Lower leg skin (tissue), 4 donors: ENCODE results near the gene CAB39. TPM values are rescaled to one million over a fixed set of nuclear protein-coding genes. Genes with fewer than 3 reads are reported as not detected.

Experiments used
- DNase-seq, 2 donors: peaks; one replicate each; pipeline ENCODE4 v3.0.0-alpha.2; 2019; ENCODE audit warnings: low spot score in 2 of 2
- H3K4me3 ChIP-seq: fragments of 200-600 bp; sonication (generic); 2 replicates; pipeline ENCODE4 v1.5.1; 2017; ENCODE audit warnings: mild to moderate bottlenecking, low read depth; ENCODE audit not compliant: poor library complexity, severe bottlenecking
- POLR2A ChIP-seq, 2 donors: fragments of 450-650 bp; IDR thresholded peaks; one replicate each; pipeline ENCODE4 v1.6.1; 2016 to 2017; ENCODE audit warnings: antibody characterized with exemption in 2 of 2, mild to moderate bottlenecking in 1 of 2, moderate library complexity in 1 of 2
- WGBS, 2 donors: methylation state at CpG; one replicate each; pipeline ENCODE4 v1.1.5; 2018; 5-methylcytosine and 5-hydroxymethylcytosine counted together
- intact Hi-C: fragments of 100-400 bp; cut with DNase I; formaldehyde crosslinking; loops from one replicate; pipeline ENCODE4 v1.15.0; 2023; ENCODE audit warnings: low total_unique reads
- total RNA-seq, 4 donors: library from RNA; depleted of rRNA; stranded (reverse); fragments of >200 nt; gene quantifications; one replicate each; pipeline ENCODE4 v1.1.0, GENCODE V29; 2016
- TF ChIP-seq, protein P1 (sequence below), 3 donors: fragments of 450-650 bp; IDR thresholded peaks; one replicate each; pipeline ENCODE4 v1.5.1; 2016; ENCODE audit warnings: antibody characterized with exemption in 3 of 3, mild to moderate bottlenecking in 3 of 3, moderate library complexity in 2 of 3

CAB39 gene
- total RNA-seq, 4 donors from 2014 or later = 65.5 to 74.7 (median 70.4) TPM

DNA sequence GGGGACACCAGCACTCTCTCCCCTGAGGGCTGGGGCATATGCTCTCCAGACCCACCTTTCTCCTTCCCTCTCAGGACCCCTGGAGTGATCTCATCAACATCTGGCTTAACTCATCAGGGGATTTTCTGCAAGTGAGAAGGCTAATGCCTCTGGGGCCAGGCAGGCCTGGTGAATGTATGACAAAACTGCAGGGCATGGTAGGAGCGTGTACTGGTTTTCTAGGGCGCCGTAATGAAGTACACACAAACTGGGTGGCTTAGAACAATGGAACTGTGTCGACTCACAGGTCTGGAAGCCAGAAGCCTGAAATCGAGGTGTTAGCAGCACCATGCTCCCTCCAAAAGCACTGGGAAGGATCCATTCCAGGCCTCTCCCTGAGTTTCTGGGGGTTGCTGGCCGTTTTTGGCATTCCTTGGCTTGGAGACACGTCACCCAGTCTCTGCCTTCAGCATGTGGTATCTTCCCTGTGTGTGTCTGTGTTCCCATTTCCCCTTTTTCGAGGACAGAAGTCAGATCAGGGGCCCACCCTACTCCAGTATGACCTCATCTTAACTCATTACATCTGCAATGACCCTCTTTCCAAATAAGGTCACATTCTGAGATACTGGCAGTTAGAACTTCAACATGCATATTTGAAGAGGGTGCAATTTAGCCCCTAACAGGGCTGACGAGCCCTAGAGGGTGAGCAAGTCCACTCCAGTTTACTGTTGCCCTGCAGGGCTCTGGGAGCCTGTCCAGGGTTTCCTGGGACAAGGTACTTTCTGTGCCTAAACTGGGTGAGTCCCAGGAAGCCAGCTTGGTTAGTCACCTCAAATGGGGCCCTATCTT lies 45.5 kb upstream of the CAB39 start:
- TF ChIP-seq POLR2A (IDR thresholded peaks at IDR 0.05) = no peak
- TF ChIP-seq, protein P1, sequence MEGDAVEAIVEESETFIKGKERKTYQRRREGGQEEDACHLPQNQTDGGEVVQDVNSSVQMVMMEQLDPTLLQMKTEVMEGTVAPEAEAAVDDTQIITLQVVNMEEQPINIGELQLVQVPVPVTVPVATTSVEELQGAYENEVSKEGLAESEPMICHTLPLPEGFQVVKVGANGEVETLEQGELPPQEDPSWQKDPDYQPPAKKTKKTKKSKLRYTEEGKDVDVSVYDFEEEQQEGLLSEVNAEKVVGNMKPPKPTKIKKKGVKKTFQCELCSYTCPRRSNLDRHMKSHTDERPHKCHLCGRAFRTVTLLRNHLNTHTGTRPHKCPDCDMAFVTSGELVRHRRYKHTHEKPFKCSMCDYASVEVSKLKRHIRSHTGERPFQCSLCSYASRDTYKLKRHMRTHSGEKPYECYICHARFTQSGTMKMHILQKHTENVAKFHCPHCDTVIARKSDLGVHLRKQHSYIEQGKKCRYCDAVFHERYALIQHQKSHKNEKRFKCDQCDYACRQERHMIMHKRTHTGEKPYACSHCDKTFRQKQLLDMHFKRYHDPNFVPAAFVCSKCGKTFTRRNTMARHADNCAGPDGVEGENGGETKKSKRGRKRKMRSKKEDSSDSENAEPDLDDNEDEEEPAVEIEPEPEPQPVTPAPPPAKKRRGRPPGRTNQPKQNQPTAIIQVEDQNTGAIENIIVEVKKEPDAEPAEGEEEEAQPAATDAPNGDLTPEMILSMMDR (IDR thresholded peaks at IDR 0.05) = no peak
- no peak for DNase-seq
- intact Hi-C loops = no loop called here
- 51 to 57% methylated on average over 9 of the region's 9 CpGs for WGBS, 2 donors
- no peak overlapping the region for H3K4me3 ChIP-seq

DNA sequence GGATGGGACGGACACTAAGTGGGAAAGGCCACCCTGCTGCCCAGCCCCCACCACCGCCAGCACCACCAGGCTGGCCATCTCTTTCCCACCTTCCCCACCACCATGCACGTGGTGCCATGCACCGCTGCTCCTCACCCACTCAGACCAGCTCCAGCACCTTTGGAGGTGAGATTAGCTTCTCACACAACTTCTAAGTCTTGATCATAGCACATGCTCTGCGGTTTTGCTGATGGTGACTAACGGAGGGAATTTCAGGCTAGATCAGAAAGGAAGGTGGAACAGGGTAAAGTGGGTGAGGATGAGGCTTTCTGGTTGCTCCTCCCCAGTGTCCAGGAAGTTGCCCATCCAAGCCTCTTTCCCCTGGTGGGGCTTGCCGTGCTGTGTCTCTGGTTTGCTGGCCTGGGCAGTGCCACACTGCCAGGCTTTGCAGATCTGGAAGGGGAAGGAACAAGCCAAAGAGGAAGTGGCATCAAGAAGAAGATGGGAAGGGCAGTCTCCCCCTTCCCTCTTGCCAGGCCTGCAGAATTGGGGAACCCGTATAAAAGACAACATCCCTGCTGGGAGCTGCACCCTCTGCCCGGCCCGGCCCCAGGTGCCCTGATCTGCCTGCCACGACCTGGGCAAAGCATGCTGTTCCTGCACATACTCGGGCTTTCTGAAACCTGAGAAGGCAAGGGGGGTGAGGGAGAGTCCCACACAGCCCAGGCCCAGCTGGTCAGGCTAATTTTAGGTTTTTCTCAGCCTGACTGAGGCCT lies 44.3 kb upstream of the CAB39 start:
- WGBS, 2 donors = 63 to 64% methylated on average over 12 of the region's 12 CpGs
- H3K4me3 ChIP-seq = no peak overlapping the region
- no peak for DNase-seq
- intact Hi-C loops = no loop called here
- TF ChIP-seq POLR2A (IDR thresholded peaks at IDR 0.05) = no peak
- TF ChIP-seq, protein P1 (IDR thresholded peaks at IDR 0.05) = no peak

GRCh38 chr2:230668939-230669303 lies 43.7 kb upstream of the CAB39 start:
- no peak overlapping the region for H3K4me3 ChIP-seq
- DNase-seq = no peak
- intact Hi-C loops = no loop called here
- WGBS, 2 donors = 77 to 78% methylated on average over 2 of the region's 2 CpGs
- TF ChIP-seq, protein P1 (IDR thresholded peaks at IDR 0.05) = no peak
- TF ChIP-seq POLR2A (IDR thresholded peaks at IDR 0.05) = no peak

GRCh38 chr2:230669386-230669950 lies 43.2 kb upstream of the CAB39 start:
- TF ChIP-seq, protein P1 (IDR thresholded peaks at IDR 0.05) = no peak
- TF ChIP-seq POLR2A (IDR thresholded peaks at IDR 0.05) = no peak
- intact Hi-C loops = no loop called here

DNA sequence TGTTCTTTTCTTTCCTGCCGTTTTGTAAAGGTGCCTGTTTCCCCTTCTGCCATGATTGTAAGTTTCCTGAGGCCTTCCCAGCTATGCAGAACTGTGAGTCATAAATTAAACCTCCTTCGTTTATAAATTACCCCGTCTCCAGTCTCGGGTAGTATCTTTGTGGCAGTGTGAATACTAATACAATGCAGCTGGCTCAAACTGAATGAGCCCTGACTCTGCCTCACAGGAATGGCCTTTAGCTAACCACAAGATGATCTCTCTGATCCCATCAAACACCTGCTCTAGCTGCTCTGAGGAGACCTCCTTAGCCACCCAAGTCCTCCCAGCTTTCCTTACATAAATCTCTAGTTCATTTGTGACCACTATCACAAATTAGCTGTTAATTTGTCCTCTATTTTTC lies 41.5 kb upstream of the CAB39 start:
- no peak for TF ChIP-seq POLR2A (IDR thresholded peaks at IDR 0.05)
- TF ChIP-seq, protein P1 (IDR thresholded peaks at IDR 0.05) = no peak
- H3K4me3 ChIP-seq = no peak overlapping the region
- 36 to 45% methylated on average over 4 of the region's 4 CpGs for WGBS, 2 donors
- DNase-seq = no peak
- intact Hi-C loops = no loop called here

More at GRCh38 chr2:230669386-230669950, 43.2 kb upstream of the CAB39 start:
- WGBS, 2 donors = 85 to 95% methylated on average over 8 of the region's 8 CpGs
- H3K4me3 ChIP-seq = no peak overlapping the region
- DNase-seq = no peak
